ENCODE measurements around the gene GABRG2. TPM values are rescaled to one million over a fixed set of nuclear protein-coding genes. Genes with fewer than 3 reads are reported as not detected.

Gene GABRG2
- total and polyA plus RNA-seq, 2 donors (not counting 3 experiments of a cell fraction or from before 2014, with no cell fraction given), result not detected

- Histone ChIP-seq H4K20me1 (replicated peaks; ENCODE audit: control insufficient read depth, extremely low read depth, insufficient read depth, low read length) (no peaks in the 10 kb centered on the region), H3K9me3 (replicated peaks; ENCODE audit: control insufficient read depth, insufficient read depth, low read length) (peaks cover 3% of the 10 kb centered on the region), H3K9me1 (replicated peaks; ENCODE audit: control insufficient read depth, extremely low read depth, insufficient read depth, low read length) (no peaks in the 10 kb centered on the region), H3K36me3 (ENCODE audit: control insufficient read depth in 2 of 2, extremely low read depth in 1 of 2, insufficient read depth in 2 of 2, low read length in 2 of 2) (no peaks in the 10 kb centered on the region), H3K27me3 (ENCODE audit: control insufficient read depth in 2 of 2, insufficient read depth in 2 of 2, low read length in 2 of 2) (no peaks in the 10 kb centered on the region), H3K4me1 (ENCODE audit: control insufficient read depth, extremely low read depth, insufficient read depth, low read length) (no peaks in the 10 kb centered on the region), H3K4me2 (ENCODE audit: insufficient read depth, low read length) (no peak overlapping the region), H2AFZ (ENCODE audit: low read depth, low read length) (no peak overlapping the region), H3K4me3 (replicated peaks in 1 of 3; ENCODE audit: insufficient read depth in 1 of 3, low read depth in 1 of 3, low read length in 3 of 3) (no peak overlapping the region), H3K79me2 (ENCODE audit: control insufficient read depth, insufficient read depth, low read length) (no peaks in the 10 kb centered on the region), H3K27ac (ENCODE audit: insufficient read depth, low read depth, low read length) (no peak overlapping the region), H3K9ac (replicated peaks; ENCODE audit: extremely low read depth, insufficient read depth, low read length) (no peak overlapping the region)
- TF ChIP-seq MAX (IDR thresholded peaks at IDR 0.05; ENCODE audit: insufficient read depth, insufficient read length) (no peak), JUN (IDR thresholded peaks at IDR 0.05; ENCODE audit: borderline replicate concordance, insufficient read depth, insufficient read length, low read depth) (no peak), CTCF (IDR thresholded peaks at IDR 0.05; ENCODE audit: extremely low read depth in 1 of 2, insufficient read depth in 1 of 2, low read depth in 1 of 2, low read length in 2 of 2) (no peak), EZH2 (IDR thresholded peaks at IDR 0.05; ENCODE audit: borderline replicate concordance, low read depth, low read length, severe bottlenecking) (no peak), MYC (IDR thresholded peaks at IDR 0.05; ENCODE audit: low read depth, low read length) (no peak), POLR2A (IDR thresholded peaks at IDR 0.05; ENCODE audit: low read depth, low read length) (no peak), GATA2 (IDR thresholded peaks at IDR 0.05; ENCODE audit: insufficient read depth, insufficient read length, low read depth, low read length) (no peak), FOS (IDR thresholded peaks at IDR 0.05; ENCODE audit: borderline replicate concordance, insufficient read depth, low read length) (no peak), POLR2AphosphoS5 (IDR thresholded peaks at IDR 0.05; ENCODE audit: insufficient read depth, low read depth, low read length) (no peak)
- no peak for FAIRE-seq
- intact Hi-C loops (cut with micrococcal nuclease) (no loop called here), dilution Hi-C loops (cut with MboI; ENCODE audit: extremely low pct_ligation_motif_present, low sequenced_read_pairs) (no loop called here)
- no TSS peak for BruUV-seq (replicated peaks)
- no peak for DNase-seq (ENCODE audit: low read depth, low spot score)
- POLR2A ChIA-PET, result no interaction called here
- CTCF ChIA-PET, result no interaction called here
These were observed 839 bp downstream of the GABRG2 start for GRCh38 chr5:162068412-162068811.
